Ascending aorta (tissue), 2 donors: ENCODE results near the gene NTM. TPM values are rescaled to one million over a fixed set of nuclear protein-coding genes. Genes with fewer than 3 reads are reported as not detected.
A peak's percentile ranks its signal among the peaks of the same experiment; 100 is the strongest.

Experiments
- DNase-seq, 2 donors: peaks; one replicate each; pipeline ENCODE4 v3.0.0-alpha.2; 2019; ENCODE audit warnings: low spot score in 2 of 2
- H3K27ac ChIP-seq, 2 donors: fragments of 200-600 bp; sonication (generic); one replicate each; pipeline ENCODE4 v1.5.1; 2016 to 2017; ENCODE audit warnings: mild to moderate bottlenecking in 1 of 2
- H3K27me3 ChIP-seq: fragments of 200-600 bp; sonication (generic); one replicate; pipeline ENCODE4 v1.5.1; 2017
- H3K36me3 ChIP-seq, 2 donors: fragments of 200-600 bp; sonication (generic); one replicate each; pipeline ENCODE4 v1.5.1; 2016
- H3K4me1 ChIP-seq, 2 donors: fragments of 200-600 bp; sonication (generic); one replicate each; pipeline ENCODE4 v1.5.1; 2016 to 2017; ENCODE audit warnings: mild to moderate bottlenecking in 1 of 2
- H3K4me3 ChIP-seq, 2 donors: fragments of 200-600 bp; sonication (generic); one replicate each; pipeline ENCODE4 v1.5.1; 2016 to 2017; ENCODE audit warnings: mild to moderate bottlenecking in 1 of 2
- H3K9me3 ChIP-seq, 2 donors: fragments of 200-600 bp; sonication (generic); one replicate each; pipeline ENCODE4 v1.5.1; 2016
- CTCF ChIP-seq, 3 experiments: fragments of 200-600 bp in 2 of 3; fragments of 450-650 bp in 1 of 3; sonication (generic) in 2 of 3; IDR thresholded peaks; one replicate each; pipeline ENCODE4 v1.5.1; 2016 to 2019; ENCODE audit warnings: antibody characterized with exemption in 3 of 3, mild to moderate bottlenecking in 1 of 3, moderate library complexity in 1 of 3
- intact Hi-C: fragments of 100-400 bp; cut with DNase I; formaldehyde crosslinking; loops from one replicate; pipeline ENCODE4 v1.15.1; 2023
- total RNA-seq: library from RNA; depleted of rRNA; stranded (reverse); fragments of >200 nt; gene quantifications from one replicate; pipeline ENCODE4 v1.1.0, GENCODE V29; 2016

Gene NTM
- total RNA-seq, 1 donor from 2014 or later = not detected

GRCh38 chr11:131687291-131688047 lies 317.1 kb downstream of the NTM start:
- Histone ChIP-seq H3K4me3 (no peak overlapping the region), H3K27me3 (no peaks in the 10 kb centered on the region), H3K36me3 (no peaks in the 10 kb centered on the region), H3K27ac (no peak overlapping the region), H3K4me1 (peaks cover 0 to 6% of the 10 kb centered on the region in 2 donors), H3K9me3 (no peaks in the 10 kb centered on the region)
- no peak for TF ChIP-seq CTCF (IDR thresholded peaks at IDR 0.05)
- intact Hi-C loops = no loop called here
- no peak for DNase-seq

- H3K4me1 ChIP-seq = peaks cover 0 to 6% of the 10 kb centered on the region in 2 donors
- TF ChIP-seq CTCF (IDR thresholded peaks at IDR 0.05) = peak in 2 of 3 experiments; percentile 64 to 93
- H3K9me3 ChIP-seq = no peaks in the 10 kb centered on the region
- H3K36me3 ChIP-seq = no peaks in the 10 kb centered on the region
- H3K27me3 ChIP-seq = no peaks in the 10 kb centered on the region
- no peak overlapping the region for H3K4me3 ChIP-seq
- no peak overlapping the region for H3K27ac ChIP-seq
- intact Hi-C loops = no loop called here
- DNase-seq = no peak
These were observed 317.8 kb downstream of the NTM start for GRCh38 chr11:131688048-131688693.

- DNase-seq = no peak
- peaks cover 0 to 6% of the 10 kb centered on the region in 2 donors for H3K4me1 ChIP-seq
- intact Hi-C loops = no loop called here
- H3K27ac ChIP-seq = no peak overlapping the region
- H3K36me3 ChIP-seq = no peaks in the 10 kb centered on the region
- H3K9me3 ChIP-seq = no peaks in the 10 kb centered on the region
- TF ChIP-seq CTCF (IDR thresholded peaks at IDR 0.05) = no peak
- no peak overlapping the region for H3K4me3 ChIP-seq
- H3K27me3 ChIP-seq = no peaks in the 10 kb centered on the region
These were observed 318.9 kb downstream of the NTM start for GRCh38 chr11:131689049-131689925.

GRCh38 chr11:131690362-131690761 lies 319.9 kb downstream of the NTM start:
- peaks cover 0 to 6% of the 10 kb centered on the region in 2 donors for H3K4me1 ChIP-seq
- no peaks in the 10 kb centered on the region for H3K36me3 ChIP-seq
- H3K4me3 ChIP-seq = no peak overlapping the region
- intact Hi-C loops = no loop called here
- H3K9me3 ChIP-seq = no peaks in the 10 kb centered on the region
- DNase-seq = no peak
- TF ChIP-seq CTCF (IDR thresholded peaks at IDR 0.05) = no peak
- H3K27ac ChIP-seq = no peak overlapping the region
- no peaks in the 10 kb centered on the region for H3K27me3 ChIP-seq

- Histone ChIP-seq H3K4me3 (no peak overlapping the region), H3K36me3 (no peaks in the 10 kb centered on the region), H3K27ac (no peak overlapping the region), H3K4me1 (peaks cover 0 to 6% of the 10 kb centered on the region in 2 donors), H3K27me3 (no peaks in the 10 kb centered on the region), H3K9me3 (no peaks in the 10 kb centered on the region)
- no peak for DNase-seq
- intact Hi-C loops = no loop called here
- no peak for TF ChIP-seq CTCF (IDR thresholded peaks at IDR 0.05)
These were observed 320.4 kb downstream of the NTM start for GRCh38 chr11:131690776-131691175.
